GM19025 (cell line): Measurements from ENCODE around the gene FBXO11.

Experiments used
- ATAC-seq: cut with Tn5 transposase; IDR thresholded peaks from one replicate; pipeline ENCODE4 v1.9.1; 2021; ENCODE audit warnings: mild to moderate bottlenecking, low read depth, moderate library complexity; ENCODE audit not compliant: unreplicated experiment

FBXO11 gene

DNA sequence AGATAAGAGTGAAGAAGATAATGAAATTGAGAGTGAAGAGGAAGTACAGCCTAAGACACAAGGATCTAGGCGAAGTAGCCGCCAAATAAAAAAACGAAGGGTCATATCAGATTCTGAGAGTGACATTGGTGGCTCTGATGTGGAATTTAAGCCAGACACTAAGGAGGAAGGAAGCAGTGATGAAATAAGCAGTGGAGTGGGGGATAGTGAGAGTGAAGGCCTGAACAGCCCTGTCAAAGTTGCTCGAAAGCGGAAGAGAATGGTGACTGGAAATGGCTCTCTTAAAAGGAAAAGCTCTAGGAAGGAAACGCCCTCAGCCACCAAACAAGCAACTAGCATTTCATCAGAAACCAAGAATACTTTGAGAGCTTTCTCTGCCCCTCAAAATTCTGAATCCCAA, 107.7 kb downstream of the FBXO11 start:
- no peak for ATAC-seq

DNA sequence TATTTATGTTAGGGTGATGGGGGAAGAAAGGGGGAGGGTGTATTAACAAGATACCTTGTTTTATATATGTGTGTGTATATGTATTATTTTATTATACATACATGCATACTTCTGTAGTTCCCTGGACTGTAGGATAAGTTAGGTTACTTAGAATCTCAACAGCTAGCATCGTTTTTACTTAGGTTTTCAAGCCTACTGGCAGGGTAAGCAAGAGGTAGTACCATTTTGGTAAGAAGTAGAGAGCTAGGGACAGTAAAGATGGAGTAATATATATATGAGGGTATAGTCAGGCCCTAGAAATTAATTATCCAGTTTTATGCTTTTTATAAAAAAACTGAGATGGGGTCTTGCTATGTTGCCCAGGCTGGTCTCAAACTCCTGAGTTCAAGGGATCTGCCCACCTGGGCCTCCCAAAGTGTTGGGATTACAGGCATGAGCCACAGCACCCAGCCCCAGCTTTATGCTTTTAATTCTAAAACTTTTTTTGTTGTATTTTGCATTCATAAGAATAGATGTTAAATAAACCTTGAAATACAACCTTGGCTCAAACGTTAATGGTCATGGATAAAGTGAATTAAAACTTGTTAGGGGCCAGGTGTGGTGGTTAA, 110.1 kb downstream of the FBXO11 start:
- ATAC-seq: no peak

DNA sequence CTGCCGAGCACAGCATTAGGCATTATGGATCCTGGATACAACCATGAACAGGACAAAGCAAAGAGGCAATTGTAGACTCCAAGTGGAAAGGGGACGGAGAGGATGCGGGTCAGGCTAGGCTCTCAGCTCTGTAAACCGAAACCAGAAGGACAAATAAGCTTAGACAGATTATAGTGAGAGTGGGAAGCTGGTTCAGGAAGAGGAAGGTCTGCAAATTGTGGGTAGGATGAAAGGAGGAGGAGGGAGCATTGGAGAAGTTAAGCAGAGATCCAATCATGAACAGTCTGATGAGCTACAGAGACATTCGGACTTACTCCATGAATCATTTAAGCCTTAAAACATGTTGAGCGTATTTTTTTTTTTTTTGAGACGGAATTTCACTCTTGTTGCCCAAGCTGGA, 120.3 kb downstream of the FBXO11 start:
- ATAC-seq: no peak

DNA sequence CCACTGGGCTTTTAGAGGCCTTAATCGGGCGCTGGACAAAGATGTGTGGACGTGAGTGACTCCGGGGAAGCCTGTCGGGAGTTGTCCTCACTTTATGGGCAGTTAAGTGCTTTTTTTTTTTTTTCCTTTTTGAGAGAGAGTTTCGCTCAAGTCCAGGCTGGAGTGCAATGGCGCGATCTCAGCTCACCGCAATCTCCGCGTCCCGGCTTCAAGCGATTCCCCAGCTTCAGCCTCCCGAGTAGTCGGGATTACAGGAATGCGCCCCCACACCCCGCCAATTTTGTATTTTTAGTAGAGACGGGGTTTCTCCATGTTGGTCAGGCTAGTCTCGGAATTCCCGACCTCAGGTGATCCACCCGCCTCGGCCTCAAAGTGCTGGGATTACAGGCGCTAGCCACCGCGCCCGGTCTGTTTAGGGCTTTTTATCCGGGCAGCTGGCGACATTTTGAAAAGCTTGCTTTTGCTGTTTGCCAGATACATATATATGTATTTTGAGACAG, 121.9 kb downstream of the FBXO11 start:
- ATAC-seq: no peak

DNA sequence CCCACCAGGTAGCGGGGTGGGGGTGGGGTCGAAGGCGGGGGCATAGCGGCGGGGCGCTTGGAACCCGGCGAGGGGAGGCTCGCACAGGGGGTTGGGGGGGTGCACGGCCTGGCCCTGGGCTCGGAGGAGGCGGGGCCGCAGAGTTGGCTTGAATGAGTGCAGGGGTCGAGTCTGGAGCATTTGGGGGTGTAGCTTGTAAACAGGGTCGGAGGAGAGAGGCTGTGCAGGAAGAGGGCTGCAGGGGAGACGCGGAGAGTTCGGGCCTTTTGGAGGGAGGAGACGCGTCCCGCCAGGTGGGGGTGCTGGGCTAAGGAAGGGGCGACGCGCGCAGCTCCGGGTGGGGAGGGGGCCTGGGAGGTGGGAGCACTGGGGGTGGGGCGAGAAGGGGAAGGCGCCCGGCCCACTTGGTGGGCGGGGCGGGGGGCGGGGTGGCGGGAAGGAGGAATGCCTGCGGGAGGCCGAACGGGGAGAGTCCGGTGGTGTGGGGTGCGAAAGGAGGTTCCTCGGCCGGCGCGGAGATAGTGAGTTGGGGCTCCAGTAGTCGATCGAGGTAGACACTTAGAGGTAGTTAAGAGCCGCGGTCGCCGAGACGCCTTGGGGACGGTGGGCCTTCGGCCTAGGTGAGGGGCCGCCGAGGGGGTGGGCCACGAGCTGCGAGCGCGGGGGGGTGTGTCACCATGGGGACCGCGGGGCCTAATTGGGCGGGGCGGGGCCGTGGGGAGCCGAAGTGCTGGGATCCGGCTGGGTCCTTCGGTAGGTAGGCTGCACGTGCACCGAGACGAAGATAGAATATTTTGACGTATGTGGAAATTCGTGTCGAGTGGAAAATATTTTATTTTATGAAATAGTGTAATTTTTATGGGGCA, 122.6 kb downstream of the FBXO11 start:
- no peak for ATAC-seq

DNA sequence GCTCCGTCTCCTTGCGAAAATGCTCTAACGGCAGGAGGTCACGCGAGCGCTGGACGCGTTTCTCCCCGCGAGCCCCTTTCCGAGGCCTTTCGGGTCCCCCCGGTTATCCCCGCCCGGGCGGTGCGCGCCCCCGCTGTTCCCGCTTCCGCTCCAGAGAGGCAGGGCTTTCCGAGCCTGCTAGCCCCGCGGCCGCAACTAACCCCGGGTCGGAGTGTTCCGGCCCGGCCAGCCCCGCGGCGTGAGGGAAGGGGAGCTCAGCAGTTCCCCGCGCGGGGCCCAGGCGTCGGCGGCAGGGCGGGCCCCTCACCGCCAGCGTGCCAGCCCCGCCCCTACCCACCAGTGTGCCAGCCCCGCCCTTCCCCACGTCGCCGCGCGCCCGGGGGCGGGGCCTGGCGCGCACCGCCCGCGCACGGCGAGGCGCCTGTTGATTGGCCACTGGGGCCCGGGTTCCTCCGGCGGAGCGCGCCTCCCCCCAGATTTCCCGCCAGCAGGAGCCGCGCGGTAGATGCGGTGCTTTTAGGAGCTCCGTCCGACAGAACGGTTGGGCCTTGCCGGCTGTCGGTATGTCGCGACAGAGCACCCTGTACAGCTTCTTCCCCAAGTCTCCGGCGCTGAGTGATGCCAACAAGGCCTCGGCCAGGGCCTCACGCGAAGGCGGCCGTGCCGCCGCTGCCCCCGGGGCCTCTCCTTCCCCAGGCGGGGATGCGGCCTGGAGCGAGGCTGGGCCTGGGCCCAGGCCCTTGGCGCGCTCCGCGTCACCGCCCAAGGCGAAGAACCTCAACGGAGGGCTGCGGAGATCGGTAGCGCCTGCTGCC, 123.4 kb downstream of the FBXO11 start, which contains the start of gene MSH6:
Gene MSH6, plus strand, starts transcription at position 475 of the 815 bp plus-strand sequence. Its CDS starts 89 bp downstream, at position 564.
- peak; percentile 86 for ATAC-seq

DNA sequence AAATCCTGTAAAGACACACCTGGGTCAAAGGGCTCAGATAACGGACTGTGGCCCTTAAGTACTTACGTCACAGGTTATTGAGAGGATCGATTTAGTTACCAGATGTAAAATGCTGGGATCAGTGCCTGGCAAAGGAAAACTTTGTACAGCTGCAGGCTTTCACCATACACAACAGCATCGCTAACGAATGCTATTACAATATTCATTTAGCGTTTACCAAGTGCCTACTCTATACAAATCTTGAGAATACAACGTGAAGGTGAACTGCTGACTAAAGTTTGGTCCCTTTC, 124.0 kb downstream of the FBXO11 start:
- ATAC-seq: no peak

DNA sequence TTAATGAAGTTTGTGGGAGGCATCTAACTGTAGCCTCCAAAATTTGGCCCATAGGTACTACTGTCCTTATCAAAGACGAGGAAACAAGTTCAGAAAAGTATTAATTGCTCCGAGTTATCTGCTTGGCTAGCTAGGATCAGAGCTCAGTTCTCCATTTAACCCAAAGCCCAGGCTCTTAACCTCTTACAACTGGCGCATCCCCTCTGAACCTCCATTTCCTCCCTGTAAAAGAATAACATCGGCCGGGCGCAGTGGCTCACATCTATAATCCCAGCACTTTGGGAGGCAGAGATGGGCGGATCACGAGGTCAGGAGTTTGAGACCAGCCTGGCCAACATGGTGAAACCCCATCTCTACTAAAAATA, 126.9 kb downstream of the FBXO11 start:
- no peak for ATAC-seq

DNA sequence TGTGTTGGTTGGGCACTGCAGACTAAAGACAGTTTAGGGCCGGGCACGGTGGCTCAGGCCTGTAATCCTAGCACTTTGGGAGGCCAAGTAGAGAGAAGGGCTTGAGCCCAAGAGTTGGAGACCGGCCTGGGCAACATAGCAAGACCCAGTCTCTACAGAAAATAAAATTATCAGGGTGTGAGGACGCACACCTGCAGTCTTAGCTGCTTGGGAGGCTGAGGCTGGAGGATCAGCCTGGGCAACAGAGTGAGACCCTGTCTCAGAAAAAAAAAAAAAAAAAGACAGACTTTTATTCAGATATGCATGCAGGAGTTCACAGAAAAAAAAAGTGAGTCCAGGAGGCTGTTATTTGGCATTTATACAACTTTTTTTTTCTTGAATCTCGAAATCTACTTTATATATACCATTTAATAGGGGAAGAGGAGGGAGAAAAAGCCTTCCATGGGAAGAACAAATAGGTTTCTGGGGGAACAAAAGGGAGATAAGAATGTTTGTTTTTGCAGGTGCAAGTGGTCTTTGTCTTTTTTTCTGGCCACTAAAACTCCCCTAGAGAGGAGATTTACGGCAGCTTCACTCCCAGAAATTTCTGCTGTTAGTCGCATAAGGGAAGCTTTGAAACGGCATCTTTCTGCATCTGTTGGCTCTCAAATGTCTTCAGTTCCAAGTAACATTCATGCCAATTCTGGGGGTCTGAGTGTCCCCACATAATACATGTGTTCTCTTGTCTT, 127.4 kb downstream of the FBXO11 start:
- no peak for ATAC-seq

DNA sequence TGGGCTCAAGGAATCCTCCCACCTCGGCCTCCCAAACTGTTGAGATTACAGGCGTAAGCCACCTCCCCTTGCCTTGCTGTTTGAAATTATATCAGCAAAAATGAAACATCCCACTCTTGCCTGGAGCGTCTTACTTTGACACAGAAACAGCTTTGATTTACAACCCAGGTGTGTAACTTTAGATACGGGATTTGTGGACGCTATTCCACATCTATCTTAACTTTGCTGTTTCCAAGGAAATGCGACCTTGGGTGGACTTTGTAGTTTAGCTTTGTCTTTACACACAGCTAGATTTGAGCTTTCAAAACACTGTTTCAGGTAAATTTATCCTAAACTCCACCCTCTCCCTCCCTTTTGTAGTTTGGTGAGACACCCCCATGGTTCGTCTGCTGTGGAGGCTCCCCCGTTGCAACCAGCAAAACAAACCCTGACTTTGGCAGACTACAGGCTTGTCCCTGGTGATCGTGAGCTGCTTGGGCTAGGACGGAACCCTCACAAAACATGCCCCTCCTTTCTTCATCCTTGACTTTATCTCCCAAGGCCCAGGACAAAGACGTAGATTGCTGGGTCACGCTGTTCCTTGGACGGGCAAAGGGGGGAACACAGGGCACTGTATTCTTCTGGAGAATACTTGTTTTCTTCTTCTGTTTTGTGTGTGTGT, 128.9 kb downstream of the FBXO11 start:
- no peak for ATAC-seq

DNA sequence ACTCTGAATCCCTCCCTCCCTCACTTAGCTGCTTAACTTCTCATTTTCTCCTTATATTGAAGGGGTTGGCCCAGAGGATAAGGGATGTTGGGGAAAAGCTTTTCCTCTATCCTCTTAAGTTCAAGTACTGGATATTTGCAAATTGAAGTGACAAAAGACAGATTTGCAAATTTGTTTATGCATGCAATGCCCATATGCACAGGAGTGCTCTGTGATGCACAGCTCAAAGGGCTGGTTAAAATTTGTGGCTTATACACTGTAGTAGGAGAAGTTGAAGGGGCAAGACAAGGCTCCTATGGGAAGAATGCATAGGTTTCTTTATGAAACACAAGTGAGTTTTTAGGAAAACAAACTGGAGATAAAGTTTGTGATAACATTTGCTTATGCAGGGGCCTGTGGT, 131.7 kb downstream of the FBXO11 start:
- ATAC-seq: no peak

DNA sequence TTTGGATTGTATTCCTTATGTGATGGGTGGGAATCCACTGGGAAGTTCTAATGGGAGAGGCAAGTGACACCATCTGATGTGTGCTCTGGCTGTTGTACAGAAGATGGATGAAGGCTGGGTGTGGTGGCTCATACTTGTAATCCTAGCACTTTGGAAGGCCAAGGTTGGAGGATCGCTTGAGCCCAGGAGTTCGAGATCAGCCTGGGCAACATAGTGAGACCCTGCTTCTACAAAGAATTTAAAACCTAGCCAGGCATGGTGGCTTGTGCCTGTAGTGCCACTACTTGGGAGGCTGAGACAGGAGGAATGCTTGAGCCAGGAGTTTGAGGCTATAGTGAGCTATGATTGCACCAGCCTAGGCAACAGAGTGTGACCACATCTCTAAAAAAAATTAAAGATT, 134.0 kb downstream of the FBXO11 start:
- no peak for ATAC-seq

DNA sequence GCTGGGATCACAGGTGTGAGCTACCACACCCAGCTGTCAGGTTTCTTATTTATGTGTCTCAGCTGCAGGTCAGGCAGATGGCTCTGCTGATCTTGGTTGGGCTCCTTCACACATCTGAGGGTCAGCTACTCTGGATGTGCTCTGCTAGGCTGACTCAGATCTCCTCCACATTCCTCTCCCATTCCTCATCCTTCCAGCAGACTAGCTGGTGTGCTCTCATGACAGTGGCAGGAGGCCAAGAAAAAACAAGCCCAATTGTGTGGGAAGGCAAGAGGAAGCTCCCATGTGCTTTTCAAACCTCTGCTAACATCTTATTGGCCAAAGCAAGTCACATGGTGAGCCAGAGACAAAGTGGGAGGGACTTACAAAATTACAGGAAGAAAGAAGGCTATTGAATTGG, 135.1 kb downstream of the FBXO11 start:
- ATAC-seq: no peak

DNA sequence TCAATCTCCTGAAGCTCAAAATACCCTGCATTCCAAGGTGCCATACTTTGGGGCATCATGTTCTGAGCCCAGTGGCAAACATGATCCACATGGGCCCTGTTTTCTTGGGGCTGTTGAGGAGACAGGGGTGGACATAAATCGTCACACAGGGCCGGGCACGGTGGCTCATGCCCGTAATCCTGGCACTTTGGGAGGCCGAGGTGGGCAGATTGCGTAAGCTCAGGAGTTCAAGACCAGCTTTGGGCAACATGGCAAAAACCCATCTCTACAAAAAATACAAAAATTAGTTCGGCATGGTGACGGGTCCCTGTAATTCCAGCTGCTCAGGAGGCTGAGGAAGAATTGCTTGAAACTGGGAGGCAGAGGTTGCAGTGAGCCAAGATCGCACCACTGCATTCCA, 137.0 kb downstream of the FBXO11 start:
- no peak for ATAC-seq

DNA sequence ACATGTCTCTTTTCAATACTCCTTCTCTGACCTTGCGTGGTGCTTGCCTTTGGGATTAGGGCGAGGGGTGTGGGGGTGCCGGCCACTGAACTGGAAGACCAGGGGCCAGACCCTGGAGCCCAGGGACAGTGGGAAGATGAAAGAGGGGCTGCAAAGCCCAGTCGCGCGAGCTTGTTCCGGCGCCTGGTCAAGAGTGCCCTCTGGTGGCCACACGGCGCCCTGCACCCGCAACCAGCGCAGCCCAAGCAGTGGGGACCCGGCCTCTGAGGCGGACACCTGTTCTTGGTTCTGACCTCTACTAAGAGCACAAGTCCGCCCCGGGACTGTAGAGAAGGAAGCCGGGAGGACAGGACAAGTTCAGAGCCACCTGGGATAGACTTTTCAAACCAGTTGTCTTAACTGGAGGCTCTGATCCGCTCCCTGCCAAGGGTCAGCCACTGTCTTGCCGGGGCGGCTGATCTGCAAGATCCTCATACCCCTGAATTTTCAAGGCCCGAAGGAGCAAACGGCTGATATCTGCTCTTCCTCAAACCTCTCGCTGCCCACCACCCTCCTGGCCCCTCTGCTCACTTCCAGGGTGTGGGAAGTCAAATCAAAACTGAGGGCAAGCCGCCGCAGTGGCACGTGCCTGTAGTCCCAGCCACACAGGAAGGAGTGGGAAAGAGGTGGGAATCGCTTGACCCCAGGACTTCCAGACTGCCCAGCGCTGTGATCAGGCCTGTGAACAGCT, 138.3 kb downstream of the FBXO11 start:
- ATAC-seq: peak; percentile 75

DNA sequence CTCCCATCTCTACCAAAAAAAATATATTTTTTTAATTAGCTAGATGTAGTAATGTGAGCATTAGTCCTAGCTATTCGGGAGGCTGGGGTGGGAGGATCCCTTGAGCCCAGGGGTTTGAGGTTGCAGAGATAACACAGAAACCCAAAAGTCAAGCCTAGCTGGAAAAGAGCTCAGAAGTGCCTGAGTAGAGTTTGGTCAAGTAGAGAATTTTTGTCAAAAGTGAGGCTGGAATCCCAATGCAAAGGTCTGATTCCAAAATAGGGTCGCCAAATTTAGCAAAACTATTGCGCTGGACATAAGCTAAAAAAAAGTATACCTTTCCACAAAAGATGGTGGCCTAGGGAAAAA, 138.8 kb downstream of the FBXO11 start:
- ATAC-seq: no peak

DNA sequence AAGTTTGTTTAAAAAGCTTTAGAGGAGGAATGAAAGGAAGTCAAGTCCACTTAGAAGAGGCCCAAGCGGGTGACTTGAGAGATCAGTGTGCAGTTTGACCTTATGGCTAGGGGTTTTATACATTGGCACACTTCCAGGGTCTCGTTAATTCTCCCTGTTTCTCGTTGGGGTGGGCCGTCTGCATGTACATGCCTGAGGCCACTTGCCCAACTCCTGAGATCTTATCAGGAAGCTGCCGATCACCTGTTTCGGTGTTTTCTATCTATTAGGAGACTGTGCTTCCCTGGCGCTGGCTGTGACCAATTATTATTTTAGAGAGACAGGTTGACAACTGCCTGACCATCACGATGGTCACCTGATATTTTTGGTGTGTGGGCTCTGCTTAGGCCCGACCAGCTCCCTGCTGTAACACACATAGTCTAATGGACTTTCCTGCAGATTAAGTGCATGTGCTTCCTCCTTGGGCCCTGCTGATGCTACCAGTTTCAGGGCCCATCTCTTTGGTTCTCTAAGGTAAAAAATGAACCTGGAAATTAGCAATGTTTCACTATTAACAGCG, 154.4 kb downstream of the FBXO11 start:
- no peak for ATAC-seq

DNA sequence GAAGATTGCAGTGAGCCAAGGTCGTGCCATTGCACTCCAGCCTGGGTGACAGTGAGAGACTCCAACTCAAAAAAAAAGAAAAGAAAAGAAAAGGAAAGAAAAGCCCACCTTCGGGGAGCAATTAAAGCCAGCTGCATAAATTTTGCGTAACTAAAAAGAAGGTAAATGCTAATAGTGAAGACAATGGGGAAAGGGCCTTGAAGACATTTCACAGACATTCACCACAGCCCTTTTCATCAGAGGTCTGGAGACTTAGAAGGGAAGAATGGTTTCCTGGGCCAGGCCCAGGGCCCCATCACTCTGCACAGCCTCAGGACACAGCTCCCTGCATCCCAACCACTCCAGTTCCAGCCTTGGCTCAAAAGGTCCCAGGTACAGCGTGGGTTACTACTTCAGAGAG, 158.4 kb downstream of the FBXO11 start:
- ATAC-seq: no peak

DNA sequence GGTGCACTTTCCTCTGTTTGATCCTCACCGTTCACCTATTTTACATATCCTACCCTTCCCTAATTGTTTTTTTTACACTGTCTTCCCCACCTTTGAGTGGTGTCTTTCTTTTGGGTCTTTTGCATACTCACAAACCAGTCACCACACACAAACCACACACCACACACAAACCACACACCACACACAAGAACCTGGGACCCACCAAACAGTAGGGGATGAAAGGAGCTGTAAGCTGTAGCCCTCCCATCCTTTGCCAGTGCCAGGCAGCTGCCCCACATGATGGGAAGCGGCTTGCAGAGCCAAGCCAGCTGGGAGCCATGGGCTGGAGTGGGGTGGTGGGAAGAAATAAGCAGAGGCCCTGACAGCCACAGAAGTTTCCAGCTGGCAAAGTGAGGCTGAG, 162.2 kb downstream of the FBXO11 start:
- no peak for ATAC-seq
